Hematopoietic multipotent progenitor cell treated with erythropoietin and hydrocortisone succinate and interleukin-3 and kit ligand, for 15 days (in vitro differentiated cells): ENCODE data around the gene CSAG1.
"Not testable (repeated sequence)": the region's sequence is repeated elsewhere in the genome, so short reads cannot be mapped to it uniquely, and the experiment has no call there.

ENCODE experiments used
- DNase-seq: peaks from one replicate; pipeline ENCODE4 v3.0.0-alpha.2; 2015; ENCODE audit warnings: low spot score

Gene CSAG1, protein sequence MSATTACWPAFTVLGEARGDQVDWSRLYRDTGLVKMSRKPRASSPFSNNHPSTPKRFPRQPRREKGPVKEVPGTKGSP

DNA sequence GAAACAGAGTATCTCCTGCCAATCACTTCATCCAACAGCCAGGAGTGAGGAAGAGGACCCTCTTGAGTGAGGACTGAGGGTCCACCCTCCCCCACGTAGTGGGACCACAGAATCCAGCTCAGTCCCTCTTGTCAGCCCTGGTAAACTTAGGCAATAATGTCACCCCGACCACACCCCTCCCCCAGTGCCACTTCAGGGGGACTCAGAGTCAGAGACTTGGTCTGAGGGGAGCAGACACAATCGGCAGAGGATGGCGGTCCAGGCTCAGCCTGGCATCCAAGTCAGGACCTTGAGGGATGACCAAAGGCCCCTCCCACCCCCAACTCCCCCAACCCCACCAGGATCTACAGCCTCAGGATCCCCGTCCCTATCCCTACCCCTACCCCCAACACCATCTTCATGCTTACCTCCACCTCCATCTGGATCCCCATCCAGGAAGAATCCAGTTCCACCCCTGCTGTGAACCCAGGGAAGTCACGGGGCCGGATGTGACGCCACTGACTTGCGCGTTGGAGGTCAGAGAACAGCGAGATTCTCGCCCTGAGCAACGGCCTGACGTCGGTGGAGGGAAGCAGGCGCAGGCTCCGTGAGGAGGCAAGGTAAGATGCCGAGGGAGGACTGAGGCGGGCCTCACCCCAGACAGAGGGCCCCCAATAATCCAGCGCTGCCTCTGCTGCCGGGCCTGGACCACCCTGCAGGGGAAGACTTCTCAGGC is at the start of gene CSAG1, which contains the start of gene MAGEA12:
Gene CSAG1, minus strand, starts transcription at position 461 of the 715 bp plus-strand sequence. CDS start 1,261 bp downstream, outside the sequence.
Gene MAGEA12, plus strand, starts transcription at position 497 of the 715 bp plus-strand sequence. CDS start 2,405 bp downstream, outside the sequence.
- no peak for DNase-seq

DNA sequence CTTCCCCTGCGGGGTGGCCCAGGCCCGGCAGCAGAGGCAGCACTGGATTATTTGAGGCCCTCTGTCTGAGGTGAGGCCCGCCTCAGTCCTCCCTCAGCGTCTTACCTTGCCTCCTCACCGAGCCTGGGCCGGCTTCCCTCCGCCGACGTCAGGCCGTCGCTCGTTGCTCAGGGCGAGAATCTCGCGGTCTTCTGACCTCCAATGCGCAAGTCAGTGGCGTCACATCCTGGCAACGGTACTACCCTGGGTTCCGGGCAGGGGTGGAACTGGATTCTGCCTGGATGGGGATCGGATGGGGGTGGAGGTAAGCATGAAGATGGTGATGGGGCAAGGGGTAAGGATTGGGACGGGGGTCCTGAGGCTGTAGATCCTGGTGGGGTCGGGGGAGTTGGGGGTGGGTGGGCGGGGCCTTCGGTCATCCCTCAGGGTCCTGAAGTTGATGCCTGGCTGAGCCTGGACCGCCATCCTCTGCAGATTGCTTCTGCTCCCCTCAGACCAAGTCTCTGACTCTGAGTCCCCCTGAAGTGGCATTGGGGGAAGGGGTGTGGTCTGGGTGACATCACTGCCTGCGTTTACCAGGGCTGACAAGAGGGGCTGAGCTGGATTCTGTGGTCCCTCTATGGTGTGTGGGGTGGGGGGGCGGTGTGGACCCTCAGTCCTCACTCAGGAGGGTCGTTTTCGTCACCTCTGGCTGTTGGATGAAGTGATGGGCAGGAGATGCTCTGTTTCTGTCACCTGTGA is 36.2 kb upstream of the CSAG1 start, which contains the start of gene MAGEA6:
Gene MAGEA6, minus strand, starts transcription at position 141 of the 741 bp plus-strand sequence. CDS start 2,039 bp downstream, outside the sequence.
- not testable (repeated sequence) for DNase-seq

DNA sequence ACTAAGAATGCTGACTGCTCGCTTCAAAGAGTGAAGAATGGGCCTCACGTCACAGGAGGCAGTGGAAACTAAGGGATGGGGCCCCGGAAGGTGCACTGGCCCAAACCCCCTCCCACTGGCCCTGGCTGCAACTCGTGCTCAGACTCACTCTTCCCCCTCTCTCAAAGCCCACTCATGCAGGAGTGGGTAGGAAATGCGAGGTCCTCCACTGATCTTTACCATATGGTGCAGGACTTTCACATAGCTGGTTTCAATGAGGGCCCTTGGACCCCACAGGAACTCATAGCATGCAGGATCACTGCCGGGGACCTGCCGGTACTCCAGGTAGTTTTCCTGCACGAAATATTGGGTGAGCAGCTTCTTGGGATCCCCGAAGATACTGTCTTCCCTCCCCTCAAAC is 33.0 kb upstream of the CSAG1 start:
- not testable (repeated sequence) for DNase-seq

DNA sequence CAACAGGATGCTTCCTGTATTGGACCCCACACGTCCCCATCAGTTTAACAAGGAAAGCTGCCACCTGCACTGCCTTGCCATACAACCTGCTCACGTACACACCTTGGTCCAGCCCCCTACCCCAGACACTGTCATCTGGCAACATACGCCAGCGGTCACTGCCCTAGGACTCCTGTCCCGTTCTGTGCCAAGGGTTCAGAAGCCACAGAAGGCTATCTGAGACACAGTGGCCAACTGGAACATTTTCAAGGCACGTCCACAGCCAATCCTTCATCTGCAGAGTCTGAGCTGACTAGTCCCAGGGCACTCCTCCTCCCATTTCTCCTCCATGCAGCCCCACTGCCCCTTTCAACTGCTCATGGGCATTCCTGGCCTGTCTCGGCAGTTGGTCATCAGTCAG is 28.1 kb upstream of the CSAG1 start:
- not testable (repeated sequence) for DNase-seq

DNA sequence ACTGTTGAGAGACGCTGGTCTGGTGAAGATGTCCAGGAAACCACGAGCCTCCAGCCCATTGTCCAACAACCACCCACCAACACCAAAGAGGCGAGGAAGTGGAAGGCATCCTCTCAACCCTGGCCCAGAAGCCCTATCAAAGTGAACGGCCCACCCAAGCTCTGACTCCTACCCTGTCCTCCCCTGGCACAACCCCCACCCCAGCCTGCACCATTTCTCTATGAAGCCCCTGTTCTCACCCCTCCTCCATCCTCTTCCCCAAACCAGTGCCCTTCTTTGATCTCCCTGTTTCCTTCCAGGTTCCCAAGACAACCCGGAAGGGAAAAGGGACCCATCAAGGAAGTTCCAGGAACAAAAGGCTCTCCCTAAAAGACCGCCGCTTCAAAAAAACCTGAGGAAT is 26.0 kb upstream of the CSAG1 start:
- not testable (repeated sequence) for DNase-seq

DNA sequence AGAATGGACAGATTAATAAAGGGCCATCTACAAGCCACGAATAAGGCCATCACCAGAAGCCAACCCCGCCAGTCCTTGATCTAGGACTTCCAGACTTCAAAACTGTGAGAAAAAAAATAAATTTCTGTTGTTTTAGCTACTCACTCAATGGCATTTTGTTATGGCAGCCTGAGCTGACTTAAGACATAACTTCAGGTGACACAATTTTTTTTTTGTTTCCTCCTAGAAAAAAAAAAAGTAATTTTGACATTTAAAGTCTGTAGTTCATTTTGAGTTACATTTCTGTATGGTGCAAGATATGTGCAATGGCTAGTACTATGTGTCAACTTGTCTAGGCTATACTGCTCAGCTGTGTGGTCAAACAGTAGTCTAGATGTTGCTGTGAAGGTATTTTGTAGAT is 25.4 kb upstream of the CSAG1 start, which contains the start of gene CSAG3:
Gene CSAG3, plus strand, starts transcription at position 301 of the 400 bp plus-strand sequence.
- DNase-seq, result not testable (repeated sequence)

DNA sequence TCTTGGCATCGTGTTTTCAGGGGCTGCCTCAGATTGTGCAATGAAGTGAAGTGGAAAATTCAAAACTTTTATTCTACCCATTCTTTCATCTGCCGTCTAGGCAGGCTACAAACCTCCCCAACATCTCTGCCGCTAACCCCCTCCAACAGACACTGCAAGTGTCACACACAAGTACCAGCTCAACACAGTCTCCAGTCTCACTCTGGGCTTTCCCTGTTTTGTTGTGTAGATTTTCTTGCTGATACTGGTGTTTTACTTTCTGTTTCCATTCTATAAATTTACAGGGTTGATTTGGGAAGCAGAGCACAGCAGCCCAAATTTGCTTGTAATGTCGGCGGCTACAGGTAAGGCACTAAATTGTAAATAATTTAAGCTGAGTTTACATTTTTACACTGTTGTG is 21.4 kb upstream of the CSAG1 start:
- DNase-seq, result not testable (repeated sequence)

DNA sequence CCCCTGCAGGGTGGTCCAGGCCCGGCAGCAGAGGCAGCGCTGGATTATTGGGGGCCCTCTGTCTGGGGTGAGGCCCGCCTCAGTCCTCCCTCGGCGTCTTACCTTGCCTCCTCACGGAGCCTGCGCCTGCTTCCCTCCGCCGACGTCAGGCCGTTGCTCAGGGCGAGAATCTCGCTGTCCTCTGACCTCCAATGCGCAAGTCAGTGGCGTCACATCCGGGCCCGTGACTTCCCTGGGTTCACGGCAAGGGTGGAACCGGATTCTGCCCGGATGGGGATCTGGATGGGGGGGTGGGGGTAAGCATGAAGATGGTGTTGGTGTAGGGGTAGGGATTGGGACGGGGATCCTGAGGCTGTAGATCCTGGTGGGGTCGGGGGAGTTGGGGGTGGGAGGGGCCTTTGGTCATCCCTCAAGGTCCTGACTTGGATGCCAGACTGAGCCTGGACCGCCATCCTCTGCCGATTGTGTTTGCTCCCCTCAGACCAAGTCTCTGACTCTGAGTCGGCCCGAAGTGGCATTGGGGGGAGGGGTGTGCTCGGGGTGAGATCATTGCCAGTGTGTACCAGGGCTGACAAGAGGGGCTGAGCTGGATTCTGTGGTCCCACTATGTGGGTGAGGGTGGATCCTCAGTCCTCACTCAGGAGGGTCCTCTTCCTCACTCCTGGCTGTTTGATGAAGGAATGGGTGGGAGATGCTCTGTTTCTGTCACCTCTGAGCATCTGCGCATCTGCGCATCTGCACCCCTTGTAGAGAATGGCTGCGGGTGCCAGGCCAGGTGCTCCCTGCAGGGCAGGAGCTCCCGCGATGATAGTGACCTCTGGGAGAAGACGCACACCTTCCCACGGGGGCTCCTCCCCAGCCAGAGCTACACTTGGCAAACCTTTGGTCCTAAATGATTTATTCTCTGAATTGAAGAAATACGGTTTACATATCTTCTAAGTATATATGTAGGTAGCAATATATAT is 20.4 kb upstream of the CSAG1 start, which contains the start of gene MAGEA2:
Gene MAGEA2, minus strand, starts transcription at position 157 of the 965 bp plus-strand sequence. CDS start 2,479 bp downstream, outside the sequence.
- DNase-seq, result not testable (repeated sequence)

DNA sequence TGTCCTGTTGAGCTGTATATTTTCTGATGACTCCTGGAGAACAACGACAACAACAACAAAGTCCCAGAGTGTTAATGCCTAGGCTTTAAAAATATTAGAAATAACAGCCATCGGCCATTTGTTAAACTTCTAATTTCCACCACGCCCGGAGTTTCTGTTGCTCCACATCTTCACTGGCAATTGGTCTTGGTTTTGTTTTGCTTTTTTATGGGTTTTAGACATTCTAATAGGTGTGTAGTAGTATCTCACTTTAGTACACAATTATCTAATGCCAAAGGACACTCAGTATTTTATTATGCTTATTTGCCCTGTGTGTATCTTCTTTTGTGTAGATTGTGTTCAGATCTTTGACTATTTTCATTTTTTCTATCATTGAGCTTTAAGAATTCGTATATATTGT is 5.0 kb upstream of the CSAG1 start:
- no peak for DNase-seq

DNA sequence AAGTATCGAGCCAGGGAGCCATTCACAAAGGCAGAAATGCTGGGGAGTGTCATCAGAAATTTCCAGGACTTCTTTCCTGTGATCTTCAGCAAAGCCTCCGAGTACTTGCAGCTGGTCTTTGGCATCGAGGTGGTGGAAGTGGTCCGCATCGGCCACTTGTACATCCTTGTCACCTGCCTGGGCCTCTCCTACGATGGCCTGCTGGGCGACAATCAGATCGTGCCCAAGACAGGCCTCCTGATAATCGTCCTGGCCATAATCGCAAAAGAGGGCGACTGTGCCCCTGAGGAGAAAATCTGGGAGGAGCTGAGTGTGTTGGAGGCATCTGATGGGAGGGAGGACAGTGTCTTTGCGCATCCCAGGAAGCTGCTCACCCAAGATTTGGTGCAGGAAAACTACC is 3.0 kb upstream of the CSAG1 start:
- not testable (repeated sequence) for DNase-seq

DNA sequence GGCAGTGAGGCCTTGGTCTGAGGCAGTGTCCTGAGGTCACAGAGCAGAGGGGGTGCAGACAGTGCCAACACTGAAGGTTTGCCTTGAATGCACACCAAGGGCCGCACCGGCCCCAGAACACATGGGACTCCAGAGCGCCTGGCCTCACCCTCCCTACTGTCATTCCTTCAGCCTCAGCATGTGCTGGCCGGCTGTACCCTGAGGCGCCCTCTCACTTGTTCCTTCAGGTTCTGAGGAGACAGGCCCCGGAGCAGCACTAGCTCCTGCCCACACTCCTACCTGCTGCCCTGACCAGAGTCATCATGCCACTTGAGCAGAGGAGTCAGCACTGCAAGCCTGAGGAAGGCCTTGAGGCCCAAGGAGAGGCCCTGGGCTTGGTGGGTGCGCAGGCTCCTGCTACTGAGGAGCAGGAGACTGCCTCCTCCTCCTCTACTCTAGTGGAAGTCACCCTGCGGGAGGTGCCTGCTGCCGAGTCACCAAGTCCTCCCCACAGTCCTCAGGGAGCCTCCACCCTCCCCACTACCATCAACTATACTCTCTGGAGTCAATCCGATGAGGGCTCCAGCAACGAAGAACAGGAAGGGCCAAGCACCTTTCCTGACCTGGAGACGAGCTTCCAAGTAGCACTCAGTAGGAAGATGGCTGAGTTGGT is 2.5 kb upstream of the CSAG1 start:
- no peak for DNase-seq

DNA sequence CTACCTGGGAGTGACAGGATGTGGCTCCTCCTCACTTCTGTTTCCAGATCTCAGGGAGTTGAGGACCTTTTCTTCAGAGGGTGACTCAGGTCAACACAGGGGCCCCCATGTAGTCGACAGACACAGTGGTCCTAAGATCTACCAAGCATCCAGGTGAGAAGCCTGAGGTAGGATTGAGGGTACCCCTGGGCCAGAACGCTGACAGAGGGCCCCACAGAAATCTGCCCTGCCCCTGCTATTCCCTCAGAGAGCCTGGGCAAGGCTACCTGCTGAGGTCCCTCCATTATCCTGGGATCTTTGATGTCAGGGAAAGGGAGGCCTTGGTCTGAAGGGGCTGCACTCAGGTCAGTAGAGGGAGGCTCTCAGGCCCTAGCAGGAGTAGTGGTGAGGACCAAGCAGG is 1.6 kb upstream of the CSAG1 start:
- no peak for DNase-seq

DNA sequence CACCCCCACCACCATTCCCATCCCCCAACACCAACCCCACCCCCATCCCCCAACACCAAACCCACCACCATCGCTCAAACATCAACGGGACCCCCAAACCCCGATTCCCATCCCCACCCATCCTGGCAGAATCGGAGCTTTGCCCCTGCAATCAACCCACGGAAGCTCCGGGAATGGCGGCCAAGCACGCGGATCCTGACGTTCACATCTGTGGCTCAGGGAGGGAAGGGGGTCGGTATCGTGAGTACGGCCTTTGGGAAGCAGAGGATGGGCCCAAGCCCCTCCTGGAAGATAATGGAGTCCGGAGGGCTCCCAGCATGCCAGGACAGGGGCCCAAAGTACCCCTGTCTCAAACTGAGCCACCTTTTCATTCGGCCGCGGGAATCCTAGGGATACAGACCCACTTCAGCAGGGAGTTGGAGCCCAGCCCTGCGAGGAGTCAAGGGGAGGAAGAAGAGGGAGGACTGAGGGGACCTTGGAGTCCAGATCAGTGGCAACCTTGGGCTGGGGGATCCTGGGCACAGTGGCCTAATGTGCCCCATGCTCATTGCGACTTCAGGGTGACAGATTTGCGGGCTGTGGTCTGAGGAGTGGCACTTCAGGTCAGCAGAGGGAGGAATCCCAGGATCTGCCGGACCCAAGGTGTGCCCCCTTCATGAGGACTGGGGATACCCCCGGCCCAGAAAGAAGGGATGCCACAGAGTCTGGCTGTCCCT is 780 bp upstream of the CSAG1 start:
- not testable (repeated sequence) for DNase-seq

DNA sequence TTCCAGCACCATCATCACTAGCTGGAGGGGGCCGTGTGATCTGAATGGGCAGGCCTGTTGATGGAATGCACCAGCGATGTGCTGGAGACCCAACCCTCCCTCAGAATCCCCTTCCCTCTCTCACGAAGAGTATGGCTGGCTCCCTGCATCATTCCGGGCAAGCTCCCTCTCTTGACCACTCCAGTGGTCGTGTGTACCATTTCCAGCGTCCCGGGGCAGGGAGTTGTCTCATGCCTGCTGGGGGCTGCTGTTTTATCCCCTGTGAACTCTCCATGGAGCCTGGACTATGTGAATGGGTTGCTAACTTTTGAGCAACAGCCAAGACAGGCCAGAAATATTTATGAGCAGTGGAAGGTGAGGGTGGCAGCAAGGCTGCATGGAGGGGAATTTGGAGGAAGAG is 8.1 kb downstream of the CSAG1 start:
- DNase-seq, result no peak

DNA sequence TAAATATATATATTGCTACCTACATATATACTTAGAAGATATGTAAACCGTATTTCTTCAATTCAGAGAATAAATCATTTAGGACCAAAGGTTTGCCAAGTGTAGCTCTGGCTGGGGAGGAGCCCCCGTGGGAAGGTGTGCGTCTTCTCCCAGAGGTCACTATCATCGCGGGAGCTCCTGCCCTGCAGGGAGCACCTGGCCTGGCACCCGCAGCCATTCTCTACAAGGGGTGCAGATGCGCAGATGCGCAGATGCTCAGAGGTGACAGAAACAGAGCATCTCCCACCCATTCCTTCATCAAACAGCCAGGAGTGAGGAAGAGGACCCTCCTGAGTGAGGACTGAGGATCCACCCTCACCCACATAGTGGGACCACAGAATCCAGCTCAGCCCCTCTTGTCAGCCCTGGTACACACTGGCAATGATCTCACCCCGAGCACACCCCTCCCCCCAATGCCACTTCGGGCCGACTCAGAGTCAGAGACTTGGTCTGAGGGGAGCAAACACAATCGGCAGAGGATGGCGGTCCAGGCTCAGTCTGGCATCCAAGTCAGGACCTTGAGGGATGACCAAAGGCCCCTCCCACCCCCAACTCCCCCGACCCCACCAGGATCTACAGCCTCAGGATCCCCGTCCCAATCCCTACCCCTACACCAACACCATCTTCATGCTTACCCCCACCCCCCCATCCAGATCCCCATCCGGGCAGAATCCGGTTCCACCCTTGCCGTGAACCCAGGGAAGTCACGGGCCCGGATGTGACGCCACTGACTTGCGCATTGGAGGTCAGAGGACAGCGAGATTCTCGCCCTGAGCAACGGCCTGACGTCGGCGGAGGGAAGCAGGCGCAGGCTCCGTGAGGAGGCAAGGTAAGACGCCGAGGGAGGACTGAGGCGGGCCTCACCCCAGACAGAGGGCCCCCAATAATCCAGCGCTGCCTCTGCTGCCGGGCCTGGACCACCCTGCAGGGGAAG is 19.4 kb downstream of the CSAG1 start, which contains the start of gene MAGEA2B:
Gene MAGEA2B, plus strand, starts transcription at position 814 of the 973 bp plus-strand sequence. CDS start 2,479 bp downstream, outside the sequence.
- not testable (repeated sequence) for DNase-seq

DNA sequence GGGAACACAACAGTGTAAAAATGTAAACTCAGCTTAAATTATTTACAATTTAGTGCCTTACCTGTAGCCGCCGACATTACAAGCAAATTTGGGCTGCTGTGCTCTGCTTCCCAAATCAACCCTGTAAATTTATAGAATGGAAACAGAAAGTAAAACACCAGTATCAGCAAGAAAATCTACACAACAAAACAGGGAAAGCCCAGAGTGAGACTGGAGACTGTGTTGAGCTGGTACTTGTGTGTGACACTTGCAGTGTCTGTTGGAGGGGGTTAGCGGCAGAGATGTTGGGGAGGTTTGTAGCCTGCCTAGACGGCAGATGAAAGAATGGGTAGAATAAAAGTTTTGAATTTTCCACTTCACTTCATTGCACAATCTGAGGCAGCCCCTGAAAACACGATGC is 20.3 kb downstream of the CSAG1 start:
- DNase-seq, result not testable (repeated sequence)

DNA sequence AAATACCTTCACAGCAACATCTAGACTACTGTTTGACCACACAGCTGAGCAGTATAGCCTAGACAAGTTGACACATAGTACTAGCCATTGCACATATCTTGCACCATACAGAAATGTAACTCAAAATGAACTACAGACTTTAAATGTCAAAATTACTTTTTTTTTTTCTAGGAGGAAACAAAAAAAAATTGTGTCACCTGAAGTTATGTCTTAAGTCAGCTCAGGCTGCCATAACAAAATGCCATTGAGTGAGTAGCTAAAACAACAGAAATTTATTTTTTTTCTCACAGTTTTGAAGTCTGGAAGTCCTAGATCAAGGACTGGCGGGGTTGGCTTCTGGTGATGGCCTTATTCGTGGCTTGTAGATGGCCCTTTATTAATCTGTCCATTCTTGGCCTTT is 24.3 kb downstream of the CSAG1 start, which contains the start of gene CSAG2:
Gene CSAG2, minus strand, starts transcription at position 101 of the 400 bp plus-strand sequence. CDS start 161 bp downstream, outside the sequence.
- not testable (repeated sequence) for DNase-seq

DNA sequence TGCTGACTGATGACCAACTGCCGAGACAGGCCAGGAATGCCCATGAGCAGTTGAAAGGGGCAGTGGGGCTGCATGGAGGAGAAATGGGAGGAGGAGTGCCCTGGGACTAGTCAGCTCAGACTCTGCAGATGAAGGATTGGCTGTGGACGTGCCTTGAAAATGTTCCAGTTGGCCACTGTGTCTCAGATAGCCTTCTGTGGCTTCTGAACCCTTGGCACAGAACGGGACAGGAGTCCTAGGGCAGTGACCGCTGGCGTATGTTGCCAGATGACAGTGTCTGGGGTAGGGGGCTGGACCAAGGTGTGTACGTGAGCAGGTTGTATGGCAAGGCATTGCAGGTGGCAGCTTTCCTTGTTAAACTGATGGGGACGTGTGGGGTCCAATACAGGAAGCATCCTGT is 27.0 kb downstream of the CSAG1 start:
- DNase-seq, result not testable (repeated sequence)

DNA sequence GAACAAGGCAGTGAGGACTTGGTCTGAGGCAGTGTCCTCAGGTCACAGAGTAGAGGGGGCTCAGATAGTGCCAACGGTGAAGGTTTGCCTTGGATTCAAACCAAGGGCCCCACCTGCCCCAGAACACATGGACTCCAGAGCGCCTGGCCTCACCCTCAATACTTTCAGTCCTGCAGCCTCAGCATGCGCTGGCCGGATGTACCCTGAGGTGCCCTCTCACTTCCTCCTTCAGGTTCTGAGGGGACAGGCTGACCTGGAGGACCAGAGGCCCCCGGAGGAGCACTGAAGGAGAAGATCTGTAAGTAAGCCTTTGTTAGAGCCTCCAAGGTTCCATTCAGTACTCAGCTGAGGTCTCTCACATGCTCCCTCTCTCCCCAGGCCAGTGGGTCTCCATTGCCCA is 33.1 kb downstream of the CSAG1 start:
- not testable (repeated sequence) for DNase-seq
